Chondrocyte (in vitro differentiated cells): ENCODE measurements around the gene ADGRE1. TPM values are rescaled to one million over a fixed set of nuclear protein-coding genes. Genes with fewer than 3 reads are reported as not detected.

Source experiments
- DNase-seq: peaks from one replicate; pipeline ENCODE4 v3.0.0; 2021; ENCODE audit warnings: mixed read lengths, low spot score
- H3K27ac Mint-ChIP-seq: one replicate; pipeline ENCODE4 v1.8.0; 2021; ENCODE audit warnings: mild to moderate bottlenecking, moderate library complexity, mixed read lengths; ENCODE audit not compliant: unreplicated experiment
- H3K27me3 Mint-ChIP-seq: 2 replicates; pipeline ENCODE4 v1.8.0; 2021; ENCODE audit warnings: low read depth, mixed read lengths
- H3K36me3 Mint-ChIP-seq: 2 replicates; pipeline ENCODE4 v1.8.0; 2021; ENCODE audit warnings: low read depth, mixed read lengths
- H3K4me1 Mint-ChIP-seq: 2 replicates; pipeline ENCODE4 v1.8.0; 2021; ENCODE audit warnings: low read depth, mild to moderate bottlenecking, mixed read lengths
- H3K4me3 Mint-ChIP-seq: one replicate; pipeline ENCODE4 v1.8.0; 2021; ENCODE audit warnings: mild to moderate bottlenecking, moderate library complexity, mixed read lengths; ENCODE audit not compliant: unreplicated experiment
- H3K9me3 Mint-ChIP-seq: 2 replicates; pipeline ENCODE4 v1.8.0; 2021; ENCODE audit warnings: low read depth, mixed read lengths
- total RNA-seq: library from RNA; stranded (reverse); gene quantifications from 3 replicates; pipeline ENCODE4 v1.2.1, GENCODE V29; 2021
- TF ChIP-seq, protein P1 (sequence below): fragments of 200-600 bp; sonication (generic); IDR thresholded peaks from 2 replicates; pipeline ENCODE4 v1.5.0; 2021; ENCODE audit warnings: antibody characterized with exemption, mild to moderate bottlenecking, moderate library complexity

Gene ADGRE1
- total RNA-seq, 1 donor from 2014 or later: not detected

DNA sequence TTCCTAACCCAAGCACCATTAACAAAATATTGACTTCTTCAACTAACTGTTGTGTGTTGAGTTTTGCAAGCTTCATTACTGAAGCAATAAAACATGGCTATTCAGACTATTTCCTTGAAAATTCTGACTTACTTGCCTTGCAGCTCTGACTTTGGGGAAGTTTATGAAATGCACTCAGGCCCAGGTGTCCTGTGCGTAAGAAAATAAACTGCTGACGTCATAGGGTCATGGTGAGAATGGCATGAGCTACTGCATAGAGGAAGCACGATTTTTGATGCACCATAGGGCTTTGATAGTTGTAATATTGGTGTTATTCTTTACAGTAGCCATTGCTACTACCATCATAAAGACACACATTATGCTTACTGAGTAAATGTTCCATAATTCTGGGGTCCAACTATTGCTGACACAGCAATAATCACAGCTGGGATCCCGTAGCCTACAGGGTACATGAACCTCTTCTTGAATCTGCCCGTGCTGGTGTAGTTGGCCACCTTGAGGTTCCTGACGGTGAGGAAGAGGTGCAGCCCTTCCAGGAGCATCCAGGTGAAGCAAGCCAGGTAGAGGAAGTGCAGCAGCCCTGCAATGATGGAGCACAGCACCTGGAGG, 76.0 kb downstream of the ADGRE1 start:
- Mint-ChIP-seq H3K4me1 (no peaks in the 10 kb centered on the region), H3K4me3 (no peak overlapping the region), H3K9me3 (peaks cover 3% of the 10 kb centered on the region), H3K27ac (no peak overlapping the region), H3K36me3 (no peaks in the 10 kb centered on the region), H3K27me3 (peaks cover 3% of the 10 kb centered on the region)
- TF ChIP-seq, protein P1, sequence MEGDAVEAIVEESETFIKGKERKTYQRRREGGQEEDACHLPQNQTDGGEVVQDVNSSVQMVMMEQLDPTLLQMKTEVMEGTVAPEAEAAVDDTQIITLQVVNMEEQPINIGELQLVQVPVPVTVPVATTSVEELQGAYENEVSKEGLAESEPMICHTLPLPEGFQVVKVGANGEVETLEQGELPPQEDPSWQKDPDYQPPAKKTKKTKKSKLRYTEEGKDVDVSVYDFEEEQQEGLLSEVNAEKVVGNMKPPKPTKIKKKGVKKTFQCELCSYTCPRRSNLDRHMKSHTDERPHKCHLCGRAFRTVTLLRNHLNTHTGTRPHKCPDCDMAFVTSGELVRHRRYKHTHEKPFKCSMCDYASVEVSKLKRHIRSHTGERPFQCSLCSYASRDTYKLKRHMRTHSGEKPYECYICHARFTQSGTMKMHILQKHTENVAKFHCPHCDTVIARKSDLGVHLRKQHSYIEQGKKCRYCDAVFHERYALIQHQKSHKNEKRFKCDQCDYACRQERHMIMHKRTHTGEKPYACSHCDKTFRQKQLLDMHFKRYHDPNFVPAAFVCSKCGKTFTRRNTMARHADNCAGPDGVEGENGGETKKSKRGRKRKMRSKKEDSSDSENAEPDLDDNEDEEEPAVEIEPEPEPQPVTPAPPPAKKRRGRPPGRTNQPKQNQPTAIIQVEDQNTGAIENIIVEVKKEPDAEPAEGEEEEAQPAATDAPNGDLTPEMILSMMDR: no peak
- no peak for DNase-seq

DNA sequence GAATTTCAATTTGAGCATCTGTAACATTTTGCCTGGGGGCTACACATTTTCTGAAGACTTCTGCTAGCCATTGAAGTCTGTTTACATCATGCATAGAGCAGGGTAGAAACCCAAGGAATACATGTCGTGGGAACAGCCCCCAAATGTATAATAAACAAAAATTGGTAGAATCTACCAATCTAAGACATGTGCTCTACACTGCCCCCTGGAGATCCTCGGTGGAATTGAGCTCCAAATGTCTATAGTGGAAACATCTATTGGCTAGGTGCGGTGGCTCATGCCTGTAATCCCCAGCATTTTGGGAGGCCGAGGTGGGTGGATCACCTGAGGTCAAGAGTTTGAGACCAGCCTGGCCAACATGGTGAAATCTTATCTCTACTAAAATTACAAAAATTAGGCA, 76.6 kb downstream of the ADGRE1 start:
- no peak overlapping the region for H3K4me3 Mint-ChIP-seq

DNA sequence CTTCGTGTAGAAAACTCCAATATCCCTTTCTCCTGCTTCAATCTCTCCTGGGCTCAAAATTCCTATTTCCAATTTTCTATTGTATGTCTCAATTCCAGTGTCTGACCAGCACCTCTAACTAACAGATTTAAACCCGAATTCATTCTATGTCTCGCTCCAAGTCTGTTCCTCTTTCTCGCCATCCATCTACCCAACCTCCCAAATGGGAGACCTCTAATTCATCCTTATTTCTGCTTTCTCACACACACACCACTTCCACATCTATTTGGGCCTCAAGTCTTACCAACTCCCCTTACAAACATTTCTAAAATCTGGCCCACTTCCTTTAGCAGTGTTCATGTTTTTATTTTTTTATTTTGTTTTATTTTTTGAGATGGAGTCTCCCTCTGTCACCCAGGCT, 80.6 kb downstream of the ADGRE1 start:
- TF ChIP-seq, protein P1: no peak
- Mint-ChIP-seq H3K4me3 (no peak overlapping the region), H3K27ac (no peak overlapping the region), H3K4me1 (no peaks in the 10 kb centered on the region), H3K27me3 (peaks cover 3% of the 10 kb centered on the region), H3K36me3 (no peaks in the 10 kb centered on the region), H3K9me3 (peaks cover 3% of the 10 kb centered on the region)
- DNase-seq: no peak

More for the DNA sequence above, 76.6 kb downstream of the ADGRE1 start:
- DNase-seq: no peak
- no peak overlapping the region for H3K27ac Mint-ChIP-seq
- TF ChIP-seq, protein P1: peak; percentile 52
- no peaks in the 10 kb centered on the region for H3K4me1 Mint-ChIP-seq
- H3K27me3 Mint-ChIP-seq: peaks cover 3% of the 10 kb centered on the region
- peaks cover 3% of the 10 kb centered on the region for H3K9me3 Mint-ChIP-seq
- H3K36me3 Mint-ChIP-seq: no peaks in the 10 kb centered on the region

DNA sequence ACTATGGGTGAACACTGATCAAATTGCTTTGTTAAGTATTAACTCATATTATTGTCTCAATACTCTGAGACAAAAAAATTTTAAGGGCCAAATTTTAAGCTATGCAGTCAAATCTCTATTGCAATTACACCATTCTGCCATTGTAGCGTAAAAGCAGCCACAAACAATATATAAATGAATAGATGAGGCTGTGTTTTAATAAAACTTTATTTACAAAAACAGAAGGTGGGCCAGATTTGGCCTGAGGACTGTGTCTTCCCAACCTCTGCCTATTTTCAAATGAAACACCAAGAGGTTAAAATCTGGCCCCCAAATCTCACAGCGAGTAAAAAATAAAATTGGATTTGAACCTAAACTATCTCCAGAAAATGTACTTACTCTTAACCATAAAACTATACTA, 82.1 kb downstream of the ADGRE1 start:
- no peak overlapping the region for H3K27ac Mint-ChIP-seq
- TF ChIP-seq, protein P1: no peak
- H3K4me1 Mint-ChIP-seq: no peaks in the 10 kb centered on the region
- no peak overlapping the region for H3K4me3 Mint-ChIP-seq
- no peaks in the 10 kb centered on the region for H3K36me3 Mint-ChIP-seq
- no peaks in the 10 kb centered on the region for H3K9me3 Mint-ChIP-seq
- DNase-seq: no peak
- peaks cover 3% of the 10 kb centered on the region for H3K27me3 Mint-ChIP-seq

DNA sequence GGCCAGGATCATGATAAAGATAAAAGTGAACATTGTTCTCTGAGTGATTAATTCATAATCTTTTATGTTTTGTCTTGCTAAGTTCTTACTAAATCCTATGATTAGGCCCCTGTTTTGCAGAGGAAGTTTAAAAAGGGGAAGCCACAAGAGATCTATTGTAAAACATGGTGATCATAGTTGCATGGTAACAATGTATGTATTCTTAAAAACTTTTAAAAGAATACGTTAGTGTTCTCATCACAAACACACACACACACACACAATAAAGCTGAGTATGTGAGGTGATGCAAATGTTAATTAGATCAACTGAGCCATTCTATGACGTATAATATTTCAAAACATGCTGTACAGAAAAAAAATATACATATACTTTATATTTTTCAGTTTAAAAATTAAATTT, 82.6 kb downstream of the ADGRE1 start:
- Mint-ChIP-seq H3K4me3 (no peak overlapping the region), H3K27me3 (peaks cover 3% of the 10 kb centered on the region), H3K36me3 (no peaks in the 10 kb centered on the region), H3K27ac (no peak overlapping the region), H3K4me1 (no peaks in the 10 kb centered on the region), H3K9me3 (no peaks in the 10 kb centered on the region)
- DNase-seq: no peak
- TF ChIP-seq, protein P1: no peak
